ENCODE results near the gene PGGT1B.
"Not testable (repeated sequence)": the region's sequence is repeated elsewhere in the genome, so short reads cannot be mapped to it uniquely, and the experiment has no call there.

Gene PGGT1B

GRCh38 chr5:115257981-115258380 lies 4.7 kb downstream of the PGGT1B start:
- DNase-seq, result no peak

GRCh38 chr5:115249379-115249778 lies 13.3 kb downstream of the PGGT1B start:
- not testable (repeated sequence) for DNase-seq

DNA sequence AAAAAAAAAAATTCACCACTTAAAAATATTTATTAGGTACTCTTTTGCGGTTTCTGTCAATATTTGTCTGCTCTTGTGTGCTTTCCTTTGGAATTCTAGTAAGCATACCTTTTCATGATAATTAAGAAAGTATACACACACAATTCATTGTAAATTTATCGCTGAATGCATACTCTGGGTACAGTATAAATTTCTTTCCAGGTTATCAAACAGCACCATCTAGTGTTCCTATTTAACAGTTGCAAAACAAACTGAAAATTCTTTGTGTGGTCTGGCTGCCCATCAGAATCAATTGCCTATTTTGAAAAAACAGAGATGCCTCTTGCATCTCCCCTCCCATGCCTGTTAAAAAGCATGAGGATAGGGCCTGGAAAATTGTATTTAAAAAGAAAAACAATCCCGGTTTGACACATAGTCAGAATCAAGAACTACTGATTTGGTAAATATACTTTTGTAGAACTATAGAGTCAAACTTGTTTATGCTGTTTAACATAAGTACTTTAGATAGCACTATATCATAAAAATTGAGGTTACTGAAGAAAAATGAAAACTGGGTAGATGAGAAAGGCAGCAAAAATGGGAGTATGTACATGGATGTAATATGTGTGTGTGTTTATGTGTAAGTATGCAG lies 16.2 kb downstream of the PGGT1B start:
- peak in 3 of 6 experiments; percentile 1 to 44 (median 21) for DNase-seq

- DNase-seq, result no peak
Measured at GRCh38 chr5:115243412-115243811, 19.3 kb downstream of the PGGT1B start.

- no peak for DNase-seq
Measured at GRCh38 chr5:115241881-115242642, 20.6 kb downstream of the PGGT1B start.

GRCh38 chr5:115237066-115237465 lies 25.6 kb downstream of the PGGT1B start:
- no peak for DNase-seq

- no peak for DNase-seq
Measured at GRCh38 chr5:115236599-115236998, 26.1 kb downstream of the PGGT1B start.

GRCh38 chr5:115231598-115231997 lies 31.1 kb downstream of the PGGT1B start:
- no peak for DNase-seq

- no peak for DNase-seq
Measured at GRCh38 chr5:115229606-115230005, 33.1 kb downstream of the PGGT1B start.

GRCh38 chr5:115227281-115227680 lies 35.4 kb downstream of the PGGT1B start:
- no peak for DNase-seq

DNA sequence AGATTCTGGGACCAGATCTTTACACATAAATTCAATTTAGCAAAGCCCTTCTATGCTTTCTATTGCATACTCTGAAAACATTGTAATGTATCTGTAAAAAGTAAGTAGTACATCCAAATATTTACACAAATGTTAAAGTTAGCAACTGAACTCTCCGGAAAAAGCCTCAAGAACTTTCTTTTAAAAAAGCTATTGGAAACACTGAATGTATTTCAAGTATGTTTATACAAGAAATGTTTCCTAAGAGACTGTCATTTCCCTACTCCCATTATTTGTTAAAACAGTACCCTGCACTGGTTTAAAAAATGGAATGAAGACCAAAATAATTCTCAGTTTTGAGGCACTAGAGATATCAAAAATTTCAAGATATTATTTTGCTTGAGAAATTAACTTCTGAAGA lies 48.1 kb downstream of the PGGT1B start:
- no peak for DNase-seq

DNA sequence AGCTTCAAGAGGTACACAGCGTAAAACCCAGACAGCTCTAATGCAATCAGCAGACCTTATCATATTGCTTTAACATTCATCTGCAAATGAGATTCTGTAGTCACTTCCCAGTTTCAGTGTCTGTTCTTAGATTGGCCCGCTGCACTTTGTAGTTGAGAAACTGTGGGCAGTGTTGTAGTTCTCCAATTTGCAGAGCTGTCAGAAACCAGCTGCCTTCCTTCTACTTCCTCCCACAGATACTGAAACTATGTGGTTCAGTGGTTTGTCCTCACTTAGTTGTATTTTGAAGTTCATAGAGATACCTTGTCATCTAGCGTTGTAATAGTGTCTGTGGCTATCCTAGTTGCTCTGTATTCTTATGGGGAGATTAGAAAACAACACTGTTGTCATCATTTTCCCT lies 53.4 kb downstream of the PGGT1B start:
- peak in 2 of 6 experiments; percentile 4 to 19 for DNase-seq

GRCh38 chr5:115202952-115203351 lies 59.7 kb downstream of the PGGT1B start:
- DNase-seq, result no peak

DNA sequence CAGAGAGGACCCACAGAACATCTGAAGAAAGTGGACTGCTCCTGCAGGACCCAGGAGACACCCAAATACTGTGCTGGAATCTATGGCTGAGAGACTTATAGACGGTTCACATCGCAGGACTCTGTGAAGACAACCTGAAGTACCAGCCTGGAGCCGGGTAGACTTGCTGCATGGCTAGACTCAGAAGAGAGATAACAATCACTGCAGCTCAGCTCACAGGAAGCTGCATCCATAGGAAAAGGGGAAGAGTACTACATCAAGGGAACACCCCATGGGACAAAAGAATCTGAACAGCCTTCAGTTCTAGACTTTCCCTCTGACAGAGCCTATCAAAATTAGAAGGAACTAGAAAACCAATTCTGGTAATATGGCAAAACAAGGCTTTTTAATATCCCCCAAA lies 66.5 kb downstream of the PGGT1B start:
- DNase-seq, result no peak

DNA sequence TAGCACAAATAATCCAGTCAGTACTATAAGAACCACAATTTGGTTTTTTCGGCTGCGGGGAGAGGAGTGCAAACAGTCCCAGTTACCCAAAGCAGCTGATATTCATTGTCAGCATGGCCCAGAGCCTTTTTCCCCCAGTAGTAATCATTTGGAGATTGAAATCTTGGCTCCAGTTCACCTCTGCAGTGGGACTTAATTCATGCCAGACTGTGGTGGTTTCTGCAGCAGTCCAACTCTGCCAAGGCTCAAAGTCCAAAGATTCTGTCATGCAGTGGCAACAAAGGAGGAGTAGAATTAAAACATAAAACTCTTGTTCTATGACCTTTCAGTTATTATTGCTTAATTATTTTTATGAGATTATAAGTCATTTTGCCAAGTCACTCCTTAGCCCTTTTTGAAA lies 68.0 kb downstream of the PGGT1B start:
- DNase-seq, result no peak

DNA sequence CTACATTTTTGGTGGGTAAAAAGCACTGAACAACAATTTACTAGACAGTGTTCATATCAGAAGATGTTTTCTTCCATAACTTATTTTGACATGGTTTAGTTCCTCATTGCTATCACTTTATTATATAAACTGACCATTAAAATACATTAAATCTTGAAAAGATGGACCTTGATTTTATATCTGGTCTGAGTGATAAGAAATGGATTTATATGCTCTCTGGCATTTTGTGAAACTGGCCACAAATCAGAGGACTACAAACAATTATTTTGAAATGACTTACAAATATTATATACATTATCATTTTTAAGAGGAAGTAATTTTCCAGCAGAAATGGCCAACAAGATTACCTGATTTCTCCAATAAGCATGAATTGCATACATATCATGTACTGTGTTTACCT lies 69.4 kb downstream of the PGGT1B start:
- DNase-seq, result no peak

GRCh38 chr5:115192098-115192497 lies 70.6 kb downstream of the PGGT1B start:
- no peak for DNase-seq

DNA sequence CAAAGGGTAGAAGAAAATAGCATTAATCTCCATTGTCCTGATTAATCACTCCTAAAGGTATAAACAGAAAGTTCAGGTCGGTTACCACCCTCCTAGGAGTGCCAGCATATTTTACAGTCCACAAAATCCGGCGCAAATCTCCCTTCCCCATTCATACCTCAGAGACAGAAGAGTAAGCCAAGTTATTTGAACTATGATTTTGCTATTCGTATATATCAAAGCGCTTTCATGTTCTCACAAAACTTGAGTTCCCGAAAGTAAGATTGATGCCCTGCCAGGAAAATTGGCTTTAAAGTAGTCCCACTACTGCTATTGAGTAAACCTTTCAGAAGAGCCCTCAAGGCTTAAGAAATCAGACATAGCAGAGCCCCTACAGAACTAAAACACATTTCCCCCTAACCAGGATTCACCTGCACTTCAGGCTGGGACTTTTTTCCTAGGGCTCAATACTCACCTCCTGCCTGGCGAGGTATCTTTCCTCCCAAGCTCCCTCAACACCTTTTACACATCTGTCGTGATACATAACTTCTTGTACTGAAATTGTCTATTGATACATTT lies 71.1 kb downstream of the PGGT1B start:
- no peak for DNase-seq

DNA sequence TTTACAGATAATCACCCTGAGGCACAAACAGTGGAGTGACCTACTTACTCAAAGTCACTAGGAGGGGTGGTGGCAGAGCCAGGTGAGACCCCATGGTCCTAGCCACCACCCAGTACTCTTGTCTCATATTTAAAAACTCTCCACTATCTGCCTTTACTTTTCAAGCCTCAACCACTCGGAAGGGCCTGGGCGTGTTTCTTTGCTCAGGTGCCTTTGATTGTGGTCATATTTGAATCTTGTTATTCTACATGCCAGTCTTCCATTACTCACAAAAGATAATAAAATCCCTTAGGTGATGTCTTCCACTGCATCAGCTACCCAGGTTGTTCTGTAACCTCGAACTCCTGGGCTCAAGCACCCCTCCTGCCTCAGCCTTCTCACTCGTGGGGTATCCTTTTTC lies 72.3 kb downstream of the PGGT1B start:
- no peak for DNase-seq

DNA sequence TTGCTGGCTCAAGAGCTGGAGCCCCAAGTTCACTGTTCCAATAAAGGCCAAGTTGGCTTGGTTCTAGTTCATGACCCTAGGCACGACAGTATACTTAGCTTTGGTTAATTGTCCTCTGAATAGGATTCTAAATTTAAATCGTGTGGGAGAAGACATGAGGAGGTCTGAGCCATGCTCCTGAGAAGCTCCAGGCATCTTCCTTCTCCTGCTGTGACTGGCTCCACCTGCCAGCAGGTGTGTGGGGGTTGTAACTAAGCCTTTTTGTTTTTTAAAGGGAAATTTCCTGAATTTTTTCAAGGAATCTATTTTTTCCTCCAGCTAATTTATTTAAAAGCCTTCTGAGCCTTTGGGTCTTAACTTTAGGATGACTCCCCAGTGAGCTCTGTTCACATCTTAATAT lies 72.8 kb downstream of the PGGT1B start:
- DNase-seq, result no peak

DNA sequence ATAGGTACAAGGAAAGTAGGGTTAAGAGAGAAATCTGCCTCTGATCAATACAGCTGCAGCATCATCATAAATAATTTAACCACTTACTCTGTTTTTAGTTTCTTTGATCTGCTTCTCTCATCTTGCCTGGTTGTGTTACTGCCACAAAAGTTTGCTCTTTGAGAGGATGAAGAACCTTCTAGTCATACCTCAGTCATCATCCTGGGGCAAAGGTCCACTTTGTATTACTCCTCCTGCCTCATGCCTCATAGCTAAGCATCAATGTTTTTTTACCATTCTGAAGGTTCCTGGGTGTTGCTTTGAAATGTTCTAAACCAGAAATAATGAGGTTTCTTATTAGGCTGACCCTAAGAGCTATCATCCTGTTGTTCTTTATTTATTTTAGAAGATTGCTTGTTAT lies 75.9 kb downstream of the PGGT1B start:
- no peak for DNase-seq

GRCh38 chr5:115184770-115185169 lies 77.9 kb downstream of the PGGT1B start:
- no peak for DNase-seq

GRCh38 chr5:115181757-115182156 lies 80.9 kb downstream of the PGGT1B start:
- DNase-seq, result no peak

DNA sequence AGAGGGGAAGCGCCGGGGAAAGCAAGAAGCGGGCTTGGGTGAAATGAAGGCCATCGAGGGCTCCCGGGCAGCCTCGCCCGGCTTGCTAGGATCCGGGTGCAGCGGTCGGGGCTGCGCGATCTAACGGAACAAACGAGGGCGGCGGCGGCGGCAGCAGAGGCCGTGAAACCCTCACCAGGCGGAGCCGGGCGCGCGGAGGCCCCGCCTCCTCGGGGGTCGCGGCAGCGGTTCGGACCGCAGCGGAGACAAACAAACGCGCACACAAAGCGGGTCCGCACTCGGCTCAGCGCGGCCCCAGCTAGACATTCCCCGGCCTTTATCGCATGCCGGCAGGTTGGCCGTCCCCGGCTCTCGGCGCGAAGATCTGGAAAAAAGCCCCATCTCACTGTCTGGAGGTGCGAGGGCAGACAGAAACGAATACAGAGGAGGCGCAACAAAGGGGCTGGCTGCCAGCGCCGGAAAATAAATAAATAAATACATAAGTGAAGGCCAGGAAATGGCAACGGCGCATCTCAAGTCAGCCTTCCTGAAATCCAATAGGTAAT lies 82.4 kb downstream of the PGGT1B start:
- peak in 2 of 6 experiments; percentile 8 to 58 for DNase-seq
